Measurements from ENCODE around the gene TNS1.
"Not testable (repeated sequence)": the region's sequence is repeated elsewhere in the genome, so short reads cannot be mapped to it uniquely, and the experiment has no call there.

TNS1 gene

GRCh38 chr2:218002845-218003180 is at the start of gene TNS1:
Gene TNS1 (minus strand): TSS chr2:218002995. CDS start chr2:218002872, 123 bp downstream.
- peak within 1 kb of the TSS in 1 of 2 donors; percentile 39 for H3K4me3 ChIP-seq (ENCODE audit: low read depth in 1 of 2, low read length in 2 of 2)
- H3K9me3 ChIP-seq (ENCODE audit: low read length): no peaks in the 10 kb centered on the region
- H3K27me3 ChIP-seq (ENCODE audit: control insufficient read depth in 1 of 2, insufficient read depth in 2 of 2, low read length in 2 of 2): peaks cover 0 to 10% of the 10 kb centered on the region in 2 donors
- no peaks in the 10 kb centered on the region for H3K36me3 ChIP-seq (ENCODE audit: insufficient read depth, low read length)
- peaks cover 9% of the 10 kb centered on the region for H3K4me1 ChIP-seq (ENCODE audit: insufficient read depth, low read length)
- H3K27ac ChIP-seq (ENCODE audit: low read depth, low read length): peak within 1 kb of the TSS; percentile 42
- no peak within 1 kb of the TSS for H3K9ac ChIP-seq (ENCODE audit: low read length)

GRCh38 chr2:218051903-218052302 is 49.1 kb upstream of the TNS1 start:
- H3K9ac ChIP-seq (ENCODE audit: low read length): no peak overlapping the region
- H3K27ac ChIP-seq (ENCODE audit: low read depth, low read length): no peak overlapping the region
- no peaks in the 10 kb centered on the region for H3K9me3 ChIP-seq (ENCODE audit: low read length)
- H3K4me1 ChIP-seq (ENCODE audit: insufficient read depth, low read length): no peaks in the 10 kb centered on the region
- H3K27me3 ChIP-seq (ENCODE audit: control insufficient read depth in 1 of 2, insufficient read depth in 2 of 2, low read length in 2 of 2): peaks cover 0 to 6% of the 10 kb centered on the region in 2 donors
- no peak overlapping the region for H3K4me3 ChIP-seq (ENCODE audit: low read depth in 1 of 2, low read length in 2 of 2)
- no peaks in the 10 kb centered on the region for H3K36me3 ChIP-seq (ENCODE audit: insufficient read depth, low read length)

GRCh38 chr2:218047536-218048225 is 44.9 kb upstream of the TNS1 start:
- H3K27ac ChIP-seq (ENCODE audit: low read depth, low read length): no peak overlapping the region

GRCh38 chr2:218046238-218046637 is 43.4 kb upstream of the TNS1 start:
- Histone ChIP-seq H3K27me3 (ENCODE audit: control insufficient read depth in 1 of 2, insufficient read depth in 2 of 2, low read length in 2 of 2) (no peaks in the 10 kb centered on the region), H3K9ac (ENCODE audit: low read length) (no peak overlapping the region), H3K36me3 (ENCODE audit: insufficient read depth, low read length) (no peaks in the 10 kb centered on the region), H3K4me3 (ENCODE audit: low read depth in 1 of 2, low read length in 2 of 2) (no peak overlapping the region), H3K27ac (ENCODE audit: low read depth, low read length) (no peak overlapping the region), H3K4me1 (ENCODE audit: insufficient read depth, low read length) (no peaks in the 10 kb centered on the region), H3K9me3 (ENCODE audit: low read length) (no peaks in the 10 kb centered on the region)

More at GRCh38 chr2:218047536-218048225, 44.9 kb upstream of the TNS1 start:
- Histone ChIP-seq H3K27me3 (ENCODE audit: control insufficient read depth in 1 of 2, insufficient read depth in 2 of 2, low read length in 2 of 2) (no peaks in the 10 kb centered on the region), H3K4me3 (ENCODE audit: low read depth in 1 of 2, low read length in 2 of 2) (no peak overlapping the region), H3K9me3 (ENCODE audit: low read length) (no peaks in the 10 kb centered on the region), H3K9ac (ENCODE audit: low read length) (no peak overlapping the region), H3K36me3 (ENCODE audit: insufficient read depth, low read length) (no peaks in the 10 kb centered on the region), H3K4me1 (ENCODE audit: insufficient read depth, low read length) (no peaks in the 10 kb centered on the region)

- H3K9me3 ChIP-seq (ENCODE audit: low read length); H3K36me3 ChIP-seq (ENCODE audit: insufficient read depth, low read length); H3K4me1 ChIP-seq (ENCODE audit: insufficient read depth, low read length); H3K27me3 ChIP-seq (ENCODE audit: control insufficient read depth in 1 of 2, insufficient read depth in 2 of 2, low read length in 2 of 2); H3K4me3 ChIP-seq (ENCODE audit: low read depth in 1 of 2, low read length in 2 of 2); H3K27ac ChIP-seq (ENCODE audit: low read depth, low read length); H3K9ac ChIP-seq (ENCODE audit: low read length): not testable (repeated sequence)
Measured at GRCh38 chr2:218044599-218044998, 41.8 kb upstream of the TNS1 start.

- no peaks in the 10 kb centered on the region for H3K9me3 ChIP-seq (ENCODE audit: low read length)
- no peak overlapping the region for H3K27ac ChIP-seq (ENCODE audit: low read depth, low read length)
Measured at GRCh38 chr2:218043701-218044109, 40.9 kb upstream of the TNS1 start.

GRCh38 chr2:218043100-218043499 is 40.3 kb upstream of the TNS1 start:
- H3K27me3 ChIP-seq (ENCODE audit: control insufficient read depth in 1 of 2, insufficient read depth in 2 of 2, low read length in 2 of 2): no peaks in the 10 kb centered on the region
- no peaks in the 10 kb centered on the region for H3K9me3 ChIP-seq (ENCODE audit: low read length)
- H3K4me3 ChIP-seq (ENCODE audit: low read depth in 1 of 2, low read length in 2 of 2): no peak overlapping the region
- H3K4me1 ChIP-seq (ENCODE audit: insufficient read depth, low read length): no peaks in the 10 kb centered on the region
- H3K27ac ChIP-seq (ENCODE audit: low read depth, low read length): no peak overlapping the region
- H3K36me3 ChIP-seq (ENCODE audit: insufficient read depth, low read length): no peaks in the 10 kb centered on the region
- no peak overlapping the region for H3K9ac ChIP-seq (ENCODE audit: low read length)

More at GRCh38 chr2:218043701-218044109, 40.9 kb upstream of the TNS1 start:
- H3K9ac ChIP-seq (ENCODE audit: low read length): no peak overlapping the region
- H3K4me3 ChIP-seq (ENCODE audit: low read depth in 1 of 2, low read length in 2 of 2): no peak overlapping the region
- H3K27me3 ChIP-seq (ENCODE audit: control insufficient read depth in 1 of 2, insufficient read depth in 2 of 2, low read length in 2 of 2): no peaks in the 10 kb centered on the region
- no peaks in the 10 kb centered on the region for H3K4me1 ChIP-seq (ENCODE audit: insufficient read depth, low read length)
- no peaks in the 10 kb centered on the region for H3K36me3 ChIP-seq (ENCODE audit: insufficient read depth, low read length)

GRCh38 chr2:218041302-218042168 is 38.7 kb upstream of the TNS1 start:
- Histone ChIP-seq H3K27me3 (ENCODE audit: control insufficient read depth in 1 of 2, insufficient read depth in 2 of 2, low read length in 2 of 2) (no peaks in the 10 kb centered on the region), H3K9me3 (ENCODE audit: low read length) (no peaks in the 10 kb centered on the region), H3K4me3 (ENCODE audit: low read depth in 1 of 2, low read length in 2 of 2) (no peak overlapping the region), H3K4me1 (ENCODE audit: insufficient read depth, low read length) (no peaks in the 10 kb centered on the region), H3K27ac (ENCODE audit: low read depth, low read length) (no peak overlapping the region), H3K9ac (ENCODE audit: low read length) (no peak overlapping the region), H3K36me3 (ENCODE audit: insufficient read depth, low read length) (no peaks in the 10 kb centered on the region)

GRCh38 chr2:218040883-218041282 is 38.1 kb upstream of the TNS1 start:
- no peaks in the 10 kb centered on the region for H3K9me3 ChIP-seq (ENCODE audit: low read length)
- no peaks in the 10 kb centered on the region for H3K4me1 ChIP-seq (ENCODE audit: insufficient read depth, low read length)
- no peaks in the 10 kb centered on the region for H3K27me3 ChIP-seq (ENCODE audit: control insufficient read depth in 1 of 2, insufficient read depth in 2 of 2, low read length in 2 of 2)
- H3K27ac ChIP-seq (ENCODE audit: low read depth, low read length): no peak overlapping the region
- H3K36me3 ChIP-seq (ENCODE audit: insufficient read depth, low read length): no peaks in the 10 kb centered on the region
- no peak overlapping the region for H3K9ac ChIP-seq (ENCODE audit: low read length)
- H3K4me3 ChIP-seq (ENCODE audit: low read depth in 1 of 2, low read length in 2 of 2): no peak overlapping the region

- Histone ChIP-seq H3K9me3 (ENCODE audit: low read length) (no peaks in the 10 kb centered on the region), H3K27me3 (ENCODE audit: control insufficient read depth in 1 of 2, insufficient read depth in 2 of 2, low read length in 2 of 2) (peaks cover 0 to 4% of the 10 kb centered on the region in 2 donors), H3K27ac (ENCODE audit: low read depth, low read length) (no peak overlapping the region), H3K9ac (ENCODE audit: low read length) (no peak overlapping the region), H3K4me1 (ENCODE audit: insufficient read depth, low read length) (peaks cover 3% of the 10 kb centered on the region), H3K36me3 (ENCODE audit: insufficient read depth, low read length) (no peaks in the 10 kb centered on the region), H3K4me3 (ENCODE audit: low read depth in 1 of 2, low read length in 2 of 2) (no peak overlapping the region)
Measured at GRCh38 chr2:218039171-218039570, 36.4 kb upstream of the TNS1 start.

GRCh38 chr2:218036371-218036770 is 33.6 kb upstream of the TNS1 start:
- Histone ChIP-seq H3K27ac (ENCODE audit: low read depth, low read length) (no peak overlapping the region), H3K36me3 (ENCODE audit: insufficient read depth, low read length) (no peaks in the 10 kb centered on the region), H3K9me3 (ENCODE audit: low read length) (no peaks in the 10 kb centered on the region), H3K4me3 (ENCODE audit: low read depth in 1 of 2, low read length in 2 of 2) (no peak overlapping the region), H3K27me3 (ENCODE audit: control insufficient read depth in 1 of 2, insufficient read depth in 2 of 2, low read length in 2 of 2) (peaks cover 0 to 8% of the 10 kb centered on the region in 2 donors), H3K9ac (ENCODE audit: low read length) (no peak overlapping the region), H3K4me1 (ENCODE audit: insufficient read depth, low read length) (peaks cover 7% of the 10 kb centered on the region)
